GM12878 (cell line): Measurements from ENCODE around the gene TNNT1. TPM values are rescaled to one million over a fixed set of nuclear protein-coding genes. Genes with fewer than 3 reads are reported as not detected.

Experiments
- ATAC-seq: fragments of 200-7000 bp; cut with Tn5 transposase; 3 replicates; pipeline ENCODE4 v1.9.1; 2020; ENCODE audit warnings: mild to moderate bottlenecking, moderate library complexity
- BruUV-seq: library from RNA; stranded (reverse); fragments of 400-500 nt; replicated peaks from 2 replicates; lab custom pipeline; 2021; lab: Mats Ljungman, UMichigan
- CTCF ChIA-PET: fragments of 300-600 bp; sonication (Branson Sonifier 250); formaldehyde crosslinking; extraction: SDS; loops from one replicate; lab custom pipeline; 2021; ENCODE audit warnings: inconsistent platforms; lab: Yijun Ruan, JAX
- POLR2A ChIA-PET: fragments of 350-600 bp; formaldehyde crosslinking; extraction: SDS; loops from one replicate; lab custom pipeline; 2021; ENCODE audit warnings: inconsistent platforms; lab: Charles Lee
- RAD21 ChIA-PET: fragments of 300-600 bp; sonication (Branson Sonifier 250); formaldehyde crosslinking; loops from one replicate; lab custom pipeline; 2023; ENCODE audit warnings: antibody characterized with exemption; ENCODE audit not compliant: unreplicated experiment; lab: Charles Lee
- SMC1A ChIA-PET: fragments of 300-600 bp; sonication (Branson Sonifier 250); formaldehyde crosslinking; loops from one replicate; lab custom pipeline; 2023; ENCODE audit not compliant: unreplicated experiment, uncharacterized antibody; lab: Charles Lee
- DNase-seq: peaks from one replicate; pipeline ENCODE4 v3.0.0-alpha.2; 2011; ENCODE audit warnings: low read depth, low spot score
- FAIRE-seq: peaks from 3 replicates; lab custom pipeline; 2011; peaks lifted over from hg19 to GRCh38; lab: Jason Lieb, UNC
- H2AFZ ChIP-seq: 2 replicates; pipeline ENCODE4 v1.6.0; 2011; ENCODE audit warnings: low read depth, low read length, control low read depth; ENCODE audit not compliant: control insufficient read depth
- H3K27ac ChIP-seq: 2 replicates; pipeline ENCODE4 v1.5.1; 2011; ENCODE audit warnings: control low read depth; ENCODE audit not compliant: control insufficient read depth, insufficient read depth
- H3K27me3 ChIP-seq, 2 experiments: replicated peaks in 1 of 2; 2 replicates each; pipeline versions ENCODE4 v1.6.0 to v1.6.1; 2011; ENCODE audit warnings: low read length in 1 of 2; ENCODE audit not compliant: control insufficient read depth in 2 of 2, insufficient read depth in 2 of 2
- H3K36me3 ChIP-seq, 2 experiments: 2 replicates each; pipeline ENCODE4 v1.5.1; 2011; ENCODE audit warnings: low read length in 1 of 2; ENCODE audit not compliant: control insufficient read depth in 2 of 2, insufficient read depth in 2 of 2
- H3K4me1 ChIP-seq: 2 replicates; pipeline ENCODE4 v1.6.1; 2011; ENCODE audit warnings: mild to moderate bottlenecking, low read length, moderate library complexity, mixed read lengths; ENCODE audit not compliant: control insufficient read depth, insufficient read depth
- H3K4me2 ChIP-seq: 2 replicates; pipeline ENCODE4 v1.6.0; 2011; ENCODE audit warnings: control low read depth; ENCODE audit not compliant: control insufficient read depth, insufficient read depth
- H3K4me3 ChIP-seq: fragments of 200-600 bp; sonication (generic); 2 replicates; pipeline ENCODE4 v1.5.1; 2016
- H3K79me2 ChIP-seq: 2 replicates; pipeline ENCODE4 v1.6.0; 2011; ENCODE audit warnings: low read length; ENCODE audit not compliant: control insufficient read depth, insufficient read depth
- H3K9ac ChIP-seq: 2 replicates; pipeline ENCODE4 v1.8.0; 2011; ENCODE audit warnings: low read length, control low read depth, mixed read lengths; ENCODE audit not compliant: control insufficient read depth, insufficient read depth
- H3K9me3 ChIP-seq: replicated peaks from 3 replicates; pipeline ENCODE4 v1.5.1; 2011; ENCODE audit warnings: mild to moderate bottlenecking, low read length; ENCODE audit not compliant: control insufficient read depth, insufficient read depth
- H4K20me1 ChIP-seq: 2 replicates; pipeline ENCODE4 v1.6.0; 2011; ENCODE audit not compliant: control insufficient read depth, insufficient read depth
- IKZF2 ChIP-seq, 2 experiments: fragments of 450-650 bp; IDR thresholded peaks; 2 replicates each; pipeline ENCODE4 v1.6.1; 2017; ENCODE audit warnings: mild to moderate bottlenecking in 2 of 2, moderate library complexity in 2 of 2
- MEF2A ChIP-seq: IDR thresholded peaks from 2 replicates; pipeline ENCODE4 v1.6.1; 2011; ENCODE audit warnings: low read depth, mild to moderate bottlenecking, low read length, moderate library complexity; ENCODE audit not compliant: insufficient read depth
- MTA3 ChIP-seq: IDR thresholded peaks from 2 replicates; pipeline ENCODE4 v1.6.1; 2012; ENCODE audit warnings: low read length, inconsistent platforms, borderline replicate concordance
- PML ChIP-seq: IDR thresholded peaks from 2 replicates; pipeline ENCODE4 v1.6.1; 2012; ENCODE audit warnings: low read length, inconsistent platforms
- SMARCA5 ChIP-seq: fragments of 450-650 bp; IDR thresholded peaks from 2 replicates; pipeline ENCODE4 v1.6.1; 2017; ENCODE audit warnings: mild to moderate bottlenecking
- SP1 ChIP-seq: IDR thresholded peaks from one replicate; pipeline ENCODE4 v1.6.1; 2011; ENCODE audit warnings: low read depth, low read length
- SREBF1 ChIP-seq: IDR thresholded peaks from 2 replicates; pipeline ENCODE4 v1.6.1; 2012; ENCODE audit warnings: mild to moderate bottlenecking, low read length
- SUZ12 ChIP-seq: fragments of 200-600 bp; sonication (generic); IDR thresholded peaks from one replicate; pipeline ENCODE4 v1.6.1; 2018; ENCODE audit warnings: antibody characterized with exemption, mild to moderate bottlenecking; ENCODE audit not compliant: unreplicated experiment
- ZBED1 ChIP-seq: IDR thresholded peaks from 2 replicates; pipeline ENCODE4 v1.6.1; 2016; ENCODE audit warnings: borderline replicate concordance
- WGBS: methylation state at CpG from one replicate; pipeline ENCODE4 v1.1.6; 2016; ENCODE audit warnings: low lambda C conversion rate; ENCODE audit not compliant: insufficient replicate concordance, insufficient coverage; ENCODE audit errors: missing lambda C conversion rate; 5-methylcytosine and 5-hydroxymethylcytosine counted together
- in situ Hi-C: fragments of 300-500 bp; cut with MboI; formaldehyde crosslinking; loops from 9 replicates; pipeline ENCODE4 v1.14.3; 2018; ENCODE audit warnings: mixed read lengths
- intact Hi-C: fragments of 100-400 bp; cut with micrococcal nuclease; formaldehyde crosslinking; loops from one replicate; pipeline ENCODE4 v1.14.2; 2022; ENCODE audit not compliant: unreplicated experiment
- polyA plus RNA-seq, 11 experiments: library from polyadenylated mRNA; depleted of rRNA in 4 of 11; unstranded in 6 of 11; stranded (reverse) in 5 of 11; fragments of >200 nt; fragmentation: Nextera tagmentation in 4 of 11; fragmentation: Illumina TruSeq in 1 of 11; extraction: Ambion mirVana in 4 of 11; extraction: Trizol in 1 of 11; gene quantifications; 1 replicate in 1 of 11; 2 replicates in 10 of 11; pipeline versions ENCODE4 v1.2.1 to v1.2.3, GENCODE V29; 2011 to 2016; ENCODE audit warnings: inconsistent platforms in 2 of 11, missing spikeins in 2 of 11, low read depth in 1 of 11
- total RNA-seq, 4 experiments: library from RNA; depleted of rRNA in 3 of 4; stranded (reverse); fragments of >200 nt in 3 of 4; fragmentation: Illumina TruSeq in 1 of 4; extraction: Trizol in 1 of 4; gene quantifications; 2 replicates each; pipeline versions ENCODE4 v1.2.1 to v1.2.3, GENCODE V29; 2013 to 2021

TNNT1 gene
- total and polyA plus RNA-seq, 10 of the 15 experiments (the other 5 are each of a cell fraction or from before 2014, with no cell fraction given): 0.26 to 0.62 (median 0.37) TPM; not detected in 7

DNA sequence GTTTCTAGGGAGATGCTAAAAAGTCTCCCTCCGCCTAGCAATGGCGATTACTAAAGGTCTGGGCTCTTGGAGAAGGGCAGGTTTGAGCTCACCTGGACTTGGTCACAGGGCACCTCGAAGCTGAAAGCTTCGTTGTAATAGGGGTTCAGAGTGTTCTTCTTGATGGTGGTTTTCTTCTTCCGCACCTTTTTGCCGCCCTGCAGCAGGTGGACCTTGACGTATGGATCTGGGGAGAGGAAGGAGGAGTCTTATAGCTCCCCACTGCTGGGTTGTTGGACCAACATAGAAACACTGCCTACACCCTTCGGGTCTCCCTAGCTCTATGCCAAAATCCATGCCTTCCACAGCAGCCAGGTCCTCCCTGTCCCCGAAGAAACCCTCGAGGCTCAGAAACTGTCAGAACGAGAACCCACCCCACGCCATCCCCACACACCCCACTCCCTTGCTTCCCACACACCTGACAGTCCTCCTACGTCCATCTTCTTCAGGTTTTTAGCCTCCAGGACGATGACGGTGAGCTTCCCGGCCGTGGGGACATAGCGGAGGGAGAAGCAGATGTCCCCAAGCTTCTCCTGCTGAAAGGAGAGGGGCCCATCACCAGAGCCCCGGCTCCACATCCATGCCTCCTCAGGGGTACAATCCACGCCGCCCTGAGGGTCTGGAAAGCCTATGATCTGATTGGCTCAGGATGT is 25.6 kb upstream of the TNNT1 start:
- FAIRE-seq (no peak), DNase-seq (no peak), ATAC-seq (no peak)
- SMC1A ChIA-PET: interaction anchor here (0.8 kb wide), 1 partner anchor 36 kb away, joined by 3 read pairs; no protein-coding TSS in a partner anchor
- no peak overlapping the region for H3K4me3 ChIP-seq
- H3K27me3 ChIP-seq: peaks cover 0 to 7% of the 10 kb centered on the region in 2 experiments; a peak in 1 of 4 replicates
- in situ Hi-C loops: no loop called here
- 70% methylated on average over 21 of the region's 21 CpGs for WGBS
- no peak overlapping the region for H3K27ac ChIP-seq
- H3K9me3 ChIP-seq: peaks cover 1% of the 10 kb centered on the region; the same call in 1 of the 3 replicates
- POLR2A ChIA-PET: interaction anchor here (0.6 kb wide), 1 partner anchor 265 kb away, joined by 3 read pairs; no protein-coding TSS in a partner anchor
- RAD21 ChIA-PET: no interaction called here
- no peaks in the 10 kb centered on the region for H4K20me1 ChIP-seq
- intact Hi-C loops: no loop called here
- BruUV-seq: no TSS peak
- H3K9ac ChIP-seq: no peak overlapping the region
- CTCF ChIA-PET: interaction anchor here (1.2 to 1.4 kb wide), 2 partner anchors 14 to 329 kb away, joined by 3 read pairs; no protein-coding TSS in a partner anchor
- TF ChIP-seq PML (no peak), SP1 (no peak), SMARCA5 (no peak), SREBF1 (no peak), SUZ12 (no peak), IKZF2 (IDR thresholded peaks at IDR 0.05) (no peak), MTA3 (no peak), MEF2A (no peak), ZBED1 (no peak)
- no peak overlapping the region for H2AFZ ChIP-seq
- no peaks in the 10 kb centered on the region for H3K36me3 ChIP-seq
- no peak overlapping the region for H3K4me2 ChIP-seq
- H3K79me2 ChIP-seq: no peaks in the 10 kb centered on the region
- peaks cover 10% of the 10 kb centered on the region for H3K4me1 ChIP-seq
